HG02970 (cell line): ENCODE data around the gene CCDC186.

Experiments
- ATAC-seq: cut with Tn5 transposase; IDR thresholded peaks from one replicate; pipeline ENCODE4 v1.9.1; 2021; ENCODE audit warnings: mild to moderate bottlenecking, moderate library complexity, moderate number of reproducible peaks; ENCODE audit not compliant: unreplicated experiment, low FRiP score

Gene CCDC186

GRCh38 chr10:114118514-114118913, 55.5 kb downstream of the CCDC186 start:
- ATAC-seq: no peak

GRCh38 chr10:114117728-114118127, 56.3 kb downstream of the CCDC186 start:
- ATAC-seq: no peak

GRCh38 chr10:114115661-114116445, 58.1 kb downstream of the CCDC186 start:
- no peak for ATAC-seq

GRCh38 chr10:114110174-114110972, 63.6 kb downstream of the CCDC186 start:
- ATAC-seq: no peak

- no peak for ATAC-seq
These were observed 70.7 kb downstream of the CCDC186 start for GRCh38 chr10:114103284-114103683.

- ATAC-seq: no peak
These were observed 71.7 kb downstream of the CCDC186 start for GRCh38 chr10:114102256-114102655.

GRCh38 chr10:114100848-114101741, 72.9 kb downstream of the CCDC186 start:
- ATAC-seq: no peak

GRCh38 chr10:114096864-114097263, 77.1 kb downstream of the CCDC186 start:
- no peak for ATAC-seq

- ATAC-seq: no peak
These were observed 78.3 kb downstream of the CCDC186 start for GRCh38 chr10:114095559-114096337.

- no peak for ATAC-seq
These were observed 79.2 kb downstream of the CCDC186 start for GRCh38 chr10:114094795-114095194.

- ATAC-seq: no peak
These were observed 86.3 kb downstream of the CCDC186 start for GRCh38 chr10:114087655-114088054.

- no peak for ATAC-seq
These were observed 86.7 kb downstream of the CCDC186 start for GRCh38 chr10:114087255-114087654.

GRCh38 chr10:114084215-114084614, 89.8 kb downstream of the CCDC186 start:
- ATAC-seq: no peak

- no peak for ATAC-seq
These were observed 91.0 kb downstream of the CCDC186 start for GRCh38 chr10:114083040-114083439.

- ATAC-seq: no peak
These were observed 92.0 kb downstream of the CCDC186 start for GRCh38 chr10:114081911-114082583.

- no peak for ATAC-seq
These were observed 94.6 kb downstream of the CCDC186 start for GRCh38 chr10:114079421-114079820.

- no peak for ATAC-seq
These were observed 95.7 kb downstream of the CCDC186 start for GRCh38 chr10:114078346-114078745.

GRCh38 chr10:114077815-114078219, 96.2 kb downstream of the CCDC186 start:
- no peak for ATAC-seq

- ATAC-seq: no peak
These were observed 96.7 kb downstream of the CCDC186 start for GRCh38 chr10:114077347-114077746.
